GM12878 (cell line): ENCODE measurements around the gene BSCL2. TPM values are rescaled to one million over a fixed set of nuclear protein-coding genes. Genes with fewer than 3 reads are reported as not detected.

Experiments
- ATAC-seq: fragments of 200-7000 bp; cut with Tn5 transposase; 3 replicates; pipeline ENCODE4 v1.9.1; 2020; ENCODE audit warnings: mild to moderate bottlenecking, moderate library complexity
- BruUV-seq: library from RNA; stranded (reverse); fragments of 400-500 nt; replicated peaks from 2 replicates; lab custom pipeline; 2021; lab: Mats Ljungman, UMichigan
- CTCF ChIA-PET: fragments of 300-600 bp; sonication (Branson Sonifier 250); formaldehyde crosslinking; extraction: SDS; loops from one replicate; lab custom pipeline; 2021; ENCODE audit warnings: inconsistent platforms; lab: Yijun Ruan, JAX
- POLR2A ChIA-PET: fragments of 350-600 bp; formaldehyde crosslinking; extraction: SDS; loops from one replicate; lab custom pipeline; 2021; ENCODE audit warnings: inconsistent platforms; lab: Charles Lee
- RAD21 ChIA-PET: fragments of 300-600 bp; sonication (Branson Sonifier 250); formaldehyde crosslinking; loops from one replicate; lab custom pipeline; 2023; ENCODE audit warnings: antibody characterized with exemption; ENCODE audit not compliant: unreplicated experiment; lab: Charles Lee
- SMC1A ChIA-PET: fragments of 300-600 bp; sonication (Branson Sonifier 250); formaldehyde crosslinking; loops from one replicate; lab custom pipeline; 2023; ENCODE audit not compliant: unreplicated experiment, uncharacterized antibody; lab: Charles Lee
- DNase-seq: peaks from one replicate; pipeline ENCODE4 v3.0.0-alpha.2; 2011; ENCODE audit warnings: low read depth, low spot score
- FAIRE-seq: peaks from 3 replicates; lab custom pipeline; 2011; peaks lifted over from hg19 to GRCh38; lab: Jason Lieb, UNC
- H2AFZ ChIP-seq: 2 replicates; pipeline ENCODE4 v1.6.0; 2011; ENCODE audit warnings: low read depth, low read length, control low read depth; ENCODE audit not compliant: control insufficient read depth
- H3K27ac ChIP-seq: 2 replicates; pipeline ENCODE4 v1.5.1; 2011; ENCODE audit warnings: control low read depth; ENCODE audit not compliant: control insufficient read depth, insufficient read depth
- H3K27me3 ChIP-seq, 2 experiments: replicated peaks in 1 of 2; 2 replicates each; pipeline versions ENCODE4 v1.6.0 to v1.6.1; 2011; ENCODE audit warnings: low read length in 1 of 2; ENCODE audit not compliant: control insufficient read depth in 2 of 2, insufficient read depth in 2 of 2
- H3K36me3 ChIP-seq, 2 experiments: 2 replicates each; pipeline ENCODE4 v1.5.1; 2011; ENCODE audit warnings: low read length in 1 of 2; ENCODE audit not compliant: control insufficient read depth in 2 of 2, insufficient read depth in 2 of 2
- H3K4me1 ChIP-seq: 2 replicates; pipeline ENCODE4 v1.6.1; 2011; ENCODE audit warnings: mild to moderate bottlenecking, low read length, moderate library complexity, mixed read lengths; ENCODE audit not compliant: control insufficient read depth, insufficient read depth
- H3K4me2 ChIP-seq: 2 replicates; pipeline ENCODE4 v1.6.0; 2011; ENCODE audit warnings: control low read depth; ENCODE audit not compliant: control insufficient read depth, insufficient read depth
- H3K4me3 ChIP-seq: fragments of 200-600 bp; sonication (generic); 2 replicates; pipeline ENCODE4 v1.5.1; 2016
- H3K79me2 ChIP-seq: 2 replicates; pipeline ENCODE4 v1.6.0; 2011; ENCODE audit warnings: low read length; ENCODE audit not compliant: control insufficient read depth, insufficient read depth
- H3K9ac ChIP-seq: 2 replicates; pipeline ENCODE4 v1.8.0; 2011; ENCODE audit warnings: low read length, control low read depth, mixed read lengths; ENCODE audit not compliant: control insufficient read depth, insufficient read depth
- H3K9me3 ChIP-seq: replicated peaks from 3 replicates; pipeline ENCODE4 v1.5.1; 2011; ENCODE audit warnings: mild to moderate bottlenecking, low read length; ENCODE audit not compliant: control insufficient read depth, insufficient read depth
- H4K20me1 ChIP-seq: 2 replicates; pipeline ENCODE4 v1.6.0; 2011; ENCODE audit not compliant: control insufficient read depth, insufficient read depth
- BCL11A ChIP-seq: IDR thresholded peaks from 2 replicates; pipeline ENCODE4 v1.6.1; 2011; ENCODE audit warnings: low read depth, low read length
- BHLHE40 ChIP-seq, 2 experiments: fragments of 450-650 bp in 1 of 2; IDR thresholded peaks; 2 replicates each; pipeline ENCODE4 v1.6.1; 2011 to 2017; ENCODE audit warnings: low read depth in 2 of 2, borderline replicate concordance in 1 of 2, improper control_type of control experiment in 1 of 2, low read length in 1 of 2, mild to moderate bottlenecking in 1 of 2
- BRCA1 ChIP-seq: IDR thresholded peaks from 2 replicates; pipeline ENCODE4 v1.6.1; 2011; ENCODE audit warnings: low read depth, low read length, improper control_type of control experiment
- CEBPB ChIP-seq, 2 experiments: fragments of 150-350 bp in 1 of 2; IDR thresholded peaks; 2 replicates each; pipeline ENCODE4 v1.6.1; 2012 to 2014; ENCODE audit warnings: low read depth in 2 of 2, low read length in 2 of 2, borderline replicate concordance in 1 of 2, inconsistent platforms in 1 of 2
- EGR1 ChIP-seq, 2 experiments: IDR thresholded peaks; 1 replicate in 1 of 2; 2 replicates in 1 of 2; pipeline ENCODE4 v1.6.1; 2011 to 2012; ENCODE audit warnings: low read depth in 2 of 2, low read length in 2 of 2, borderline replicate concordance in 1 of 2, mild to moderate bottlenecking in 1 of 2, moderate library complexity in 1 of 2
- JUNB ChIP-seq: IDR thresholded peaks from 2 replicates; pipeline ENCODE4 v1.6.1; 2016; ENCODE audit warnings: antibody characterized with exemption, mild to moderate bottlenecking
- KAT2A ChIP-seq: conservative IDR thresholded peaks from 2 replicates; pipeline ENCODE4 v1.6.1; 2011; ENCODE audit warnings: low read depth, low read length; ENCODE audit not compliant: control insufficient read depth
- MTA3 ChIP-seq: IDR thresholded peaks from 2 replicates; pipeline ENCODE4 v1.6.1; 2012; ENCODE audit warnings: low read length, inconsistent platforms, borderline replicate concordance
- POLR2AphosphoS5 ChIP-seq: IDR thresholded peaks from 2 replicates; pipeline ENCODE4 v1.6.1; 2011; ENCODE audit warnings: mild to moderate bottlenecking, low read length, inconsistent platforms
- SMC3 ChIP-seq: IDR thresholded peaks from 2 replicates; pipeline ENCODE4 v1.6.1; 2011; ENCODE audit warnings: low read length, improper control_type of control experiment, borderline replicate concordance
- SREBF1 ChIP-seq: IDR thresholded peaks from 2 replicates; pipeline ENCODE4 v1.6.1; 2012; ENCODE audit warnings: mild to moderate bottlenecking, low read length
- TBL1XR1 ChIP-seq: IDR thresholded peaks from 2 replicates; pipeline ENCODE4 v1.6.1; 2012; ENCODE audit warnings: low read depth, low read length, improper control_type of control experiment
- ZBED1 ChIP-seq: IDR thresholded peaks from 2 replicates; pipeline ENCODE4 v1.6.1; 2016; ENCODE audit warnings: borderline replicate concordance
- ZNF24 ChIP-seq: fragments of 450-650 bp; IDR thresholded peaks from 2 replicates; pipeline ENCODE4 v1.6.1; 2017; ENCODE audit warnings: antibody characterized with exemption, mild to moderate bottlenecking
- WGBS: methylation state at CpG from one replicate; pipeline ENCODE4 v1.1.6; 2016; ENCODE audit warnings: low lambda C conversion rate; ENCODE audit not compliant: insufficient replicate concordance, insufficient coverage; ENCODE audit errors: missing lambda C conversion rate; 5-methylcytosine and 5-hydroxymethylcytosine counted together
- in situ Hi-C: fragments of 300-500 bp; cut with MboI; formaldehyde crosslinking; loops from 9 replicates; pipeline ENCODE4 v1.14.3; 2018; ENCODE audit warnings: mixed read lengths
- intact Hi-C: fragments of 100-400 bp; cut with micrococcal nuclease; formaldehyde crosslinking; loops from one replicate; pipeline ENCODE4 v1.14.2; 2022; ENCODE audit not compliant: unreplicated experiment
- polyA plus RNA-seq, 11 experiments: library from polyadenylated mRNA; depleted of rRNA in 4 of 11; unstranded in 6 of 11; stranded (reverse) in 5 of 11; fragments of >200 nt; fragmentation: Nextera tagmentation in 4 of 11; fragmentation: Illumina TruSeq in 1 of 11; extraction: Ambion mirVana in 4 of 11; extraction: Trizol in 1 of 11; gene quantifications; 1 replicate in 1 of 11; 2 replicates in 10 of 11; pipeline versions ENCODE4 v1.2.1 to v1.2.3, GENCODE V29; 2011 to 2016; ENCODE audit warnings: inconsistent platforms in 2 of 11, missing spikeins in 2 of 11, low read depth in 1 of 11
- total RNA-seq, 4 experiments: library from RNA; depleted of rRNA in 3 of 4; stranded (reverse); fragments of >200 nt in 3 of 4; fragmentation: Illumina TruSeq in 1 of 4; extraction: Trizol in 1 of 4; gene quantifications; 2 replicates each; pipeline versions ENCODE4 v1.2.1 to v1.2.3, GENCODE V29; 2013 to 2021
- TF ChIP-seq, protein P1 (sequence below): fragments of 450-650 bp; IDR thresholded peaks from 2 replicates; pipeline ENCODE4 v1.6.1; 2017; ENCODE audit warnings: mild to moderate bottlenecking

Gene BSCL2
- total and polyA plus RNA-seq, 10 of the 15 experiments (the other 5 are each of a cell fraction or from before 2014, with no cell fraction given) = 12.3 to 57.9 (median 21.8) TPM

DNA sequence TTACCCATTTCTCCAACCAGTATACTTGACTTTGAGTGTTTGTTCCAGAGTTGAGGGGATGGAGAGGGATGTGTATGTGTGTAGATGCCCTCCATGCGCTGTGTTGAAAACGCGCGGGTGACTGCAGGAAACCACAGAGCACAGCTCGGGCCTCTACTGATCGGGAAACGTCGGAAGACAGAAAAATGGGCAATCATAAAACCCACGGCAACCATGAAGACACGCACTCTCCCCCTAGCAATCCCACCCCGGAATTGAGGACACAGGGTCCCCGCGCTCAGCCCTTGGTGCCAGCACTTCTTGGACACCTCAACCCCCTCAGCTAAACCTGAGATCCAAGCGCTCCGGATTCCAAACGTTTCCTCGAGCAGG is 36.0 kb downstream of the BSCL2 start:
- Histone ChIP-seq H3K27me3 (no peaks in the 10 kb centered on the region), H3K36me3 (peaks cover 0 to 9% of the 10 kb centered on the region in 2 experiments; a peak in 1 of 4 replicates), H4K20me1 (no peaks in the 10 kb centered on the region), H3K9me3 (no peaks in the 10 kb centered on the region), H3K9ac (peak overlapping the region; percentile 87), H3K4me3 (peak overlapping the region; percentile 88), H3K4me1 (peaks cover 21% of the 10 kb centered on the region), H3K79me2 (peaks cover 52% of the 10 kb centered on the region), H3K4me2 (peak overlapping the region; percentile 64), H3K27ac (peak overlapping the region; percentile 75), H2AFZ (peak overlapping the region; percentile 75)
- CTCF ChIA-PET = interaction anchor here (0.8 to 1.5 kb wide), 5 partner anchors 10 to 276 kb away, joined by 3 to 5 read pairs (median 4); partner anchors contain the start of gene TUT1
- under 1% methylated on average over 17 of the region's 17 CpGs for WGBS
- in situ Hi-C loops = no loop called here
- POLR2A ChIA-PET = interaction anchor here (0.8 to 16.2 kb wide), 20 partner anchors 8 to 246 kb away, joined by 3 to 295 read pairs (median 6); partner anchors contain the start of genes B3GAT3, EEF1G, GANAB and HNRNPUL2
- TF ChIP-seq SREBF1 (no peak), MTA3 (no peak), KAT2A (no peak), EGR1 (IDR thresholded peaks at IDR 0.05; ENCODE audit: borderline replicate concordance in 1 of 2, low read depth in 2 of 2, low read length in 2 of 2) (no peak), ZBED1 (no peak), SMC3 (no peak), ZNF24 (no peak), CEBPB (IDR thresholded peaks at IDR 0.05; ENCODE audit: borderline replicate concordance in 1 of 2, low read depth in 2 of 2, low read length in 2 of 2) (no peak), BRCA1 (no peak), BCL11A (no peak), POLR2AphosphoS5 (no peak), JUNB (no peak), BHLHE40 (IDR thresholded peaks at IDR 0.05; ENCODE audit: borderline replicate concordance in 1 of 2, low read depth in 2 of 2, low read length in 1 of 2) (no peak), TBL1XR1 (no peak)
- TF ChIP-seq, protein P1, sequence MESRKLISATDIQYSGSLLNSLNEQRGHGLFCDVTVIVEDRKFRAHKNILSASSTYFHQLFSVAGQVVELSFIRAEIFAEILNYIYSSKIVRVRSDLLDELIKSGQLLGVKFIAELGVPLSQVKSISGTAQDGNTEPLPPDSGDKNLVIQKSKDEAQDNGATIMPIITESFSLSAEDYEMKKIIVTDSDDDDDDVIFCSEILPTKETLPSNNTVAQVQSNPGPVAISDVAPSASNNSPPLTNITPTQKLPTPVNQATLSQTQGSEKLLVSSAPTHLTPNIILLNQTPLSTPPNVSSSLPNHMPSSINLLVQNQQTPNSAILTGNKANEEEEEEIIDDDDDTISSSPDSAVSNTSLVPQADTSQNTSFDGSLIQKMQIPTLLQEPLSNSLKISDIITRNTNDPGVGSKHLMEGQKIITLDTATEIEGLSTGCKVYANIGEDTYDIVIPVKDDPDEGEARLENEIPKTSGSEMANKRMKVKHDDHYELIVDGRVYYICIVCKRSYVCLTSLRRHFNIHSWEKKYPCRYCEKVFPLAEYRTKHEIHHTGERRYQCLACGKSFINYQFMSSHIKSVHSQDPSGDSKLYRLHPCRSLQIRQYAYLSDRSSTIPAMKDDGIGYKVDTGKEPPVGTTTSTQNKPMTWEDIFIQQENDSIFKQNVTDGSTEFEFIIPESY = no peak
- BruUV-seq = no TSS peak
- ATAC-seq (peak; percentile 15), FAIRE-seq (no peak), DNase-seq (no peak)
- RAD21 ChIA-PET = interaction anchor here (0.8 to 2.7 kb wide), 7 partner anchors 20 to 128 kb away, joined by 3 to 14 read pairs (median 6); partner anchors contain the start of genes HNRNPUL2, MTA2, TTC9C and TUT1
- intact Hi-C loops = loop anchor here (2.0 to 5.0 kb wide), 3 partner anchors 59 to 191 kb away; partner anchors contain the start of genes EML3, ROM1 and TUT1
- SMC1A ChIA-PET = interaction anchor here (1.0 to 2.2 kb wide), 6 partner anchors 10 to 276 kb away, joined by 3 to 9 read pairs (median 4); partner anchors contain the start of gene TUT1
